22Rv1 (cell line): ENCODE measurements around the gene BOD1L1.

ENCODE experiments used
- H3K27ac ChIP-seq: fragments of 450-650 bp; 2 replicates; pipeline ENCODE4 v1.5.1; 2017
- CTCF ChIP-seq: fragments of 450-650 bp; IDR thresholded peaks from 2 replicates; pipeline ENCODE4 v1.5.1; 2017; ENCODE audit warnings: mild to moderate bottlenecking
- ZFX ChIP-seq: fragments of 450-650 bp; IDR thresholded peaks from 2 replicates; pipeline ENCODE4 v1.6.1; 2017; ENCODE audit warnings: antibody characterized with exemption, borderline replicate concordance

The BOD1L1 gene

DNA sequence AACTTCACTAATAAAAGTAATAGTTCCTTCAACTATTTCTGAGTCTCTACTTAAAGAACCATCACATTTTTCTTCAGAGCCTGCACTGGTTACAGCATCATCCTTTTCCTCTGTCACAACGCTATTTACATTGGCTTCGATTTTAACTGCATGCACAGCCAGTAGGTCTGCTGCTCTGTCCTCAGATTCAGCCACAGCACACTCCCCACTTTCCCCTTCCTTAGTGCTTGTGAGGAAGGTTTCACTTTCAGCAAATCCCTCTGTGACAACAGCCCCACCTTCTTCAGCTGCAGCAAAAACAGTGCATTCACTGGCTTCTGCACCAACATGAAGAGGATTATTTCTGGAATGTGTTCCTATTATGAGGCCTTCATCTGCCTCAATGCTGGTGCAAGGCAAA is 25.7 kb downstream of the BOD1L1 start:
- no peak overlapping the region for H3K27ac ChIP-seq

GRCh38 chr4:13601048-13601447 is 26.5 kb downstream of the BOD1L1 start:
- H3K27ac ChIP-seq = no peak overlapping the region

More for the DNA sequence above, 25.7 kb downstream of the BOD1L1 start:
- TF ChIP-seq ZFX (no peak), CTCF (no peak)

DNA sequence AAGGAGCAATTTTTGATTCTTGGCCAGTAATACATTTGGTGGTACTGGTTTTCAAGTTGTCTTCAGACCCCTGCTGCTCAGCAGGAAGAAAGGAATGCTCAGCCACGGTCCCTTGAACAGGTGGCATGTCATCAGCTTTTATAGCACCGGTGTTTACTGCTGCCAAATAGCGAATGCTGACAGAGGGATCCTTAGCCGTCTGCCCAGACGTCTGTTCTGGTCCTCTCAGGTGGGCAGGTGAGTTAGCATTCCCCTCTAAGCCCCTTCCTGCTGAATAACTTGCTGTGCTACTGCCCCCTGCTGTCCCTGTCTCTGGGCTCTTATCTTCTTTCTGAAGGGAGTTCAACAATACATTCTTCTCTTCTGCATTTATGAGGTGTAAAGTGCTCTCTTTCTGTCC is 28.4 kb downstream of the BOD1L1 start:
- H3K27ac ChIP-seq = no peak overlapping the region
- TF ChIP-seq CTCF (peak; percentile 27; the same call in 1 of the 2 replicates), ZFX (no peak)

More at GRCh38 chr4:13601048-13601447, 26.5 kb downstream of the BOD1L1 start:
- no peak for TF ChIP-seq ZFX
- TF ChIP-seq CTCF = no peak

DNA sequence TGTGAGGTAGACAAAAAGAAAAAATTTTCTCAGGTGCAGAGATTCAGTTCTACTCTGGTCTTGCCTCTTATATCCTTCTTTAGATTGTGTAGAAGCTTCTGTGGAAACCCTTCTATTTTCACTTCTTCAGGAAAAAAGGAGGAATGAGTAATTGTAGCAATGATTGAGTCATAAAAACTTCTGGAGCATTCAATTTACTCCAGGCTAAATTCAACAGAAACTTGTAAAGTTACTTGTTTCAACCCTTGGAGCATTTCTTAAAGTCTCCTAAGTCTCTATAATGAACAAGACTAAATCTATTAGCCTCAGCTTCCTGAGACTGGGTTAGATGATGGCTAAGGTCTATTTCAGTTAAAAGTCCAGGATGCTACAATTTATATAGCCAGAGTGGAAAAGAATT is 29.9 kb downstream of the BOD1L1 start:
- TF ChIP-seq CTCF = no peak
- TF ChIP-seq ZFX = no peak
- H3K27ac ChIP-seq = no peak overlapping the region

GRCh38 chr4:13597141-13597540 is 30.4 kb downstream of the BOD1L1 start:
- TF ChIP-seq CTCF (no peak), ZFX (no peak)
- no peak overlapping the region for H3K27ac ChIP-seq

DNA sequence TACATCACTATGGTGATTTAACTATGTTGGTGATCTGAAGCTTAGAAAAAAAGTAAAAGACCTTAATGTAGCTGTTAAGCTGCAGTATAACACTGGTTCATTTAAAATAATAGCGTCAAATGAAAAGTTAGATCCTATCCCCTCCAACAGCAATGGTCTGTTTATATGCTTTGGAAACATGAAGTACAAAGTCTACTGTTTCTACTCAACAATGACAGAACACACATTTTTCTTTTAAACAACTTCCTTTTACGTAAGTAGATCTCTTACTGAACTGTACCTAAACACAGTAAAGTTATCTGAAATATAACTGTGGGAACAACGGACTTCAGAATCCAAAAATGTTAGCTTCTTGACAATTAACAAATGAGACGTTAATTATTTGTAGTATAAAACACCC is 35.3 kb downstream of the BOD1L1 start:
- no peak for TF ChIP-seq CTCF
- no peak for TF ChIP-seq ZFX
- no peak overlapping the region for H3K27ac ChIP-seq

- H3K27ac ChIP-seq = no peak overlapping the region
- TF ChIP-seq ZFX (no peak), CTCF (no peak)
These were observed 36.8 kb downstream of the BOD1L1 start for GRCh38 chr4:13590766-13591165.
